Measurements from ENCODE around the gene SPSB3. TPM values are rescaled to one million over a fixed set of nuclear protein-coding genes. Genes with fewer than 3 reads are reported as not detected.
A peak's percentile ranks its signal among the peaks of the same experiment; 100 is the strongest.

The SPSB3 gene
- total and polyA plus RNA-seq, 2 of the 4 experiments (the other 2 are of a cell fraction): 9.1 to 30.8 TPM

DNA sequence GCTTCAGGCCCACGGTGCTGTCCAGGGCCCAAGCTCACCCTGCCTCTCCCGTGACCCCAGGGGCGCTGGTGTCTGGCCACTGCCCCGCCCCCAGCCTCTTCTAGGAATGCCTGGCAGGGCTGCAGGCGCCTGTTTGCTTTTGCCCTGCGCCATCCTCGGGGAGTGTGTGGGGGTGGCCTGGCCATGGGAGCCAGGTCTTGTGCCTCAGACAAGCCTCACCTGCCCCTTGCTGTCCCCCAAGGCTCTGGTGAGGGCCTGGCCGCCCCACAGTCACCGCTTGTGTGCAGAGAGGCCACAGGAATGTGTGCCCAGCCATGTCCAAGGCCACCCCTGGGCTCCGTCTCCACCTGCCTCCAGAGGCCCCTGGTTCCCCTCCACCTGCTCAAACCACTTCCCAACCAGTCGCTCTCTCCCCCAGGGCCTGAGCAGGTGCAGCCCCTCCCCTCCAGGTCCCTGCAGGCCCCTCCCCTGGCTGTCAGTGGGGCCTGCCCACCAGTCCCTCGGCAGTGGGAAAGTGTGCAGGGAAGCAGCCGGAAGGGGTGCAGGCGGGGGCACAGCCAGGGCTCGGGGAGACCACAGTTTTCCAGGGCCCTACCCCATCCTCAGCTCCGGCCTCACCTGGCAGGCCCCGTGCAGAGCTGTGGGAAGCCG is 12.0 kb upstream of the SPSB3 start:
- H3K4me3 ChIP-seq (ENCODE audit: insufficient read depth, low read depth, low read length): no peak overlapping the region
- no TSS peak for BruUV-seq (replicated peaks)
- ATAC-seq (ENCODE audit: low read depth): no peak; the same call in 1 of the 2 replicates
- no peak overlapping the region for H3K14ac ChIP-seq (replicated peaks; ENCODE audit: low read depth, low read length)
- no peak overlapping the region for H2BK15ac ChIP-seq (ENCODE audit: low read depth, low read length)
- no peak overlapping the region for H3K23ac ChIP-seq (ENCODE audit: low read depth, low read length)
- no peak overlapping the region for H3K9ac ChIP-seq (ENCODE audit: low read depth, low read length)
- H2BK5ac ChIP-seq (ENCODE audit: low read depth, low read length, poor library complexity, severe bottlenecking): no peak overlapping the region
- H4K20me1 ChIP-seq (ENCODE audit: insufficient read depth, low read length): no peaks in the 10 kb centered on the region
- in situ Hi-C loops (cut with MboI; ENCODE audit: low sequenced_read_pairs): no loop called here
- no peak overlapping the region for H3K4ac ChIP-seq (ENCODE audit: low read depth, low read length)
- H3K27me3 ChIP-seq (ENCODE audit: control insufficient read depth, insufficient read depth, low read length): no peaks in the 10 kb centered on the region
- H3K4me2 ChIP-seq (ENCODE audit: low read depth, low read length): no peak overlapping the region
- intact Hi-C loops (cut with micrococcal nuclease): no loop called here
- no peak overlapping the region for H2AFZ ChIP-seq (replicated peaks; ENCODE audit: low read length, poor library complexity)
- H3K9me1 ChIP-seq (ENCODE audit: insufficient read depth, low read length): 0 out of 2 replicates have a peak, but pooled peaks cover 2% of the 10 kb centered on the region
- dilution Hi-C loops (cut with HindIII; ENCODE audit: low sequenced_read_pairs, unreplicated experiment): no loop called here
- no peak overlapping the region for H4K91ac ChIP-seq (ENCODE audit: insufficient read depth, low read depth, low read length)
- H3K27ac ChIP-seq (ENCODE audit: insufficient read depth, low read length): no peak overlapping the region
- TF ChIP-seq RFX5 (IDR thresholded peaks at IDR 0.05; ENCODE audit: low read depth, low read length) (no peak), POLR2A (IDR thresholded peaks at IDR 0.05; ENCODE audit: low read depth, low read length) (no peak), FOS (IDR thresholded peaks at IDR 0.05; ENCODE audit: low read depth, low read length) (no peak), MAFK (IDR thresholded peaks at IDR 0.05; ENCODE audit: low read depth, low read length) (no peak)
- TF ChIP-seq, protein P1, sequence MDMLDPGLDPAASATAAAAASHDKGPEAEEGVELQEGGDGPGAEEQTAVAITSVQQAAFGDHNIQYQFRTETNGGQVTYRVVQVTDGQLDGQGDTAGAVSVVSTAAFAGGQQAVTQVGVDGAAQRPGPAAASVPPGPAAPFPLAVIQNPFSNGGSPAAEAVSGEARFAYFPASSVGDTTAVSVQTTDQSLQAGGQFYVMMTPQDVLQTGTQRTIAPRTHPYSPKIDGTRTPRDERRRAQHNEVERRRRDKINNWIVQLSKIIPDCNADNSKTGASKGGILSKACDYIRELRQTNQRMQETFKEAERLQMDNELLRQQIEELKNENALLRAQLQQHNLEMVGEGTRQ (IDR thresholded peaks at IDR 0.05; ENCODE audit: low read depth, low read length): no peak
- H3K4me1 ChIP-seq (ENCODE audit: control insufficient read depth, insufficient read depth, low read length): no peaks in the 10 kb centered on the region
- peaks cover 16% of the 10 kb centered on the region for H3K36me3 ChIP-seq (ENCODE audit: control insufficient read depth, insufficient read depth, low read length)
- POLR2A ChIA-PET (ENCODE audit: unreplicated experiment): no interaction called here
- no peaks in the 10 kb centered on the region for H3K79me1 ChIP-seq (ENCODE audit: low read depth in 1 of 2, low read length in 2 of 2)
- peak overlapping the region; percentile 28 for H2AK9ac ChIP-seq (replicated peaks; ENCODE audit: low read depth, low read length, poor library complexity)
- H3K9me3 ChIP-seq (ENCODE audit: control insufficient read depth, insufficient read depth, low read length): peaks cover 5% of the 10 kb centered on the region; the same call in 1 of the 2 replicates
- no peak overlapping the region for H3K56ac ChIP-seq (ENCODE audit: extremely low read depth, insufficient read depth, low read length)
- CTCF ChIA-PET: no interaction called here
- DNase-seq: no peak
- H3K18ac ChIP-seq (ENCODE audit: low read depth, low read length): no peak overlapping the region
- H4K5ac ChIP-seq (ENCODE audit: low read depth, low read length): no peak overlapping the region
- H4K8ac ChIP-seq (ENCODE audit: low read depth in 2 of 2, low read length in 2 of 2): no peak overlapping the region
- H2AK5ac ChIP-seq (ENCODE audit: low read depth, low read length): no peak overlapping the region
- H2BK120ac ChIP-seq (ENCODE audit: low read depth, low read length): no peak overlapping the region
- no peak overlapping the region for H2BK20ac ChIP-seq (ENCODE audit: low read depth, low read length)
- whole genome bisulfite sequencing, 2 experiments (ENCODE audit: extremely low coverage in 2 of 2, insufficient read length in 1 of 2): 93% methylated on average over 5 of the region's 18 CpGs; no CpG with 5 or more reads in 1 of the 2 experiments

Data from IMR-90 (cell line).